ENCODE data around the gene C1QTNF9B. TPM values are rescaled to one million over a fixed set of nuclear protein-coding genes. Genes with fewer than 3 reads are reported as not detected.

C1QTNF9B gene
- total and polyA plus RNA-seq, 2 of the 13 experiments (the other 11 are each of a cell fraction or from before 2014, with no cell fraction given), result not detected

- no peak for TF ChIP-seq ETV5 (CRISPR knock-in tag; IDR thresholded peaks at IDR 0.05; ENCODE audit: borderline replicate concordance)
- no peak for TF ChIP-seq ZNF709 (CRISPR knock-in tag; IDR thresholded peaks at IDR 0.05)
- 0 out of 2 replicates have a peak, but pooled peaks have one; percentile 1 for TF ChIP-seq ZFP82 (CRISPR knock-in tag; IDR thresholded peaks at IDR 0.05; ENCODE audit: borderline replicate concordance)
- TF ChIP-seq, protein P1, sequence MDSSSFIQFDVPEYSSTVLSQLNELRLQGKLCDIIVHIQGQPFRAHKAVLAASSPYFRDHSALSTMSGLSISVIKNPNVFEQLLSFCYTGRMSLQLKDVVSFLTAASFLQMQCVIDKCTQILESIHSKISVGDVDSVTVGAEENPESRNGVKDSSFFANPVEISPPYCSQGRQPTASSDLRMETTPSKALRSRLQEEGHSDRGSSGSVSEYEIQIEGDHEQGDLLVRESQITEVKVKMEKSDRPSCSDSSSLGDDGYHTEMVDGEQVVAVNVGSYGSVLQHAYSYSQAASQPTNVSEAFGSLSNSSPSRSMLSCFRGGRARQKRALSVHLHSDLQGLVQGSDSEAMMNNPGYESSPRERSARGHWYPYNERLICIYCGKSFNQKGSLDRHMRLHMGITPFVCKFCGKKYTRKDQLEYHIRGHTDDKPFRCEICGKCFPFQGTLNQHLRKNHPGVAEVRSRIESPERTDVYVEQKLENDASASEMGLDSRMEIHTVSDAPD (CRISPR knock-in tag; IDR thresholded peaks at IDR 0.05), result no peak
- peak; percentile 47 for TF ChIP-seq CTCF (CRISPR knock-in tag; IDR thresholded peaks at IDR 0.05)
- peak; percentile 3; the same call in 1 of the 2 replicates for TF ChIP-seq TP53 (CRISPR knock-in tag; conservative IDR thresholded peaks at IDR 0.05)
- TF ChIP-seq, protein P2, sequence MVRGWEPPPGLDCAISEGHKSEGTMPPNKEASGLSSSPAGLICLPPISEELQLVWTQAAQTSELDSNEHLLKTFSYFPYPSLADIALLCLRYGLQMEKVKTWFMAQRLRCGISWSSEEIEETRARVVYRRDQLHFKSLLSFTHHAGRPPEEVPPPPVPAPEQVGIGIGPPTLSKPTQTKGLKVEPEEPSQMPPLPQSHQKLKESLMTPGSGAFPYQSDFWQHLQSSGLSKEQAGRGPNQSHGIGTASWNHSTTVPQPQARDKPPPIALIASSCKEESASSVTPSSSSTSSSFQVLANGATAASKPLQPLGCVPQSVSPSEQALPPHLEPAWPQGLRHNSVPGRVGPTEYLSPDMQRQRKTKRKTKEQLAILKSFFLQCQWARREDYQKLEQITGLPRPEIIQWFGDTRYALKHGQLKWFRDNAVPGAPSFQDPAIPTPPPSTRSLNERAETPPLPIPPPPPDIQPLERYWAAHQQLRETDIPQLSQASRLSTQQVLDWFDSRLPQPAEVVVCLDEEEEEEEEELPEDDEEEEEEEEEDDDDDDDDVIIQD (CRISPR knock-in tag; IDR thresholded peaks at IDR 0.05; ENCODE audit: low read depth), result no peak
- TF ChIP-seq GMEB1 (CRISPR knock-in tag; IDR thresholded peaks at IDR 0.05; ENCODE audit: borderline replicate concordance), result peak; percentile 3; the same call in 1 of the 2 replicates
- peak; percentile 57 for TF ChIP-seq STAG1 (CRISPR knock-in tag; IDR thresholded peaks at IDR 0.05)
- no peak for TF ChIP-seq CEBPZ (IDR thresholded peaks at IDR 0.05; ENCODE audit: low read length)
These were observed 7.4 kb downstream of the C1QTNF9B start (continued) for GRCh38 chr13:23889615-23890607.

All from HepG2 (cell line).